ENCODE results near the gene VSIR.

VSIR gene

GRCh38 chr10:71741671-71742070 lies 31.6 kb downstream of the VSIR start:
- Histone ChIP-seq H3K79me2 (ENCODE audit: insufficient read depth, low read length) (no peaks in the 10 kb centered on the region), H3K4me3 (ENCODE audit: low read depth in 1 of 2, low read length in 2 of 2) (no peak overlapping the region), H3K4me2 (ENCODE audit: insufficient read depth, low read length) (peak overlapping the region; percentile 35), H3K27ac (ENCODE audit: low read length) (peak overlapping the region; percentile 73), H3K9ac (ENCODE audit: low read depth, low read length) (peak overlapping the region; percentile 9), H2AFZ (ENCODE audit: low read depth, low read length) (0 out of 2 replicates have a peak overlapping the region, but pooled peaks have one; percentile 34), H3K36me3 (ENCODE audit: insufficient read depth, low read length) (no peaks in the 10 kb centered on the region), H3K27me3 (ENCODE audit: insufficient read depth, low read length, poor library complexity) (no peaks in the 10 kb centered on the region), H3K9me3 (ENCODE audit: insufficient read depth, low read length, severe bottlenecking) (no peaks in the 10 kb centered on the region), H3K4me1 (ENCODE audit: insufficient read depth, low read length) (peaks cover 46% of the 10 kb centered on the region), H4K20me1 (ENCODE audit: insufficient read depth, low read length) (no peaks in the 10 kb centered on the region)
- TF ChIP-seq CTCF (IDR thresholded peaks at IDR 0.05; ENCODE audit: borderline replicate concordance, extremely low read depth, low read length, poor library complexity, severe bottlenecking) (no peak), EZH2 (IDR thresholded peaks at IDR 0.05; ENCODE audit: borderline replicate concordance, low read depth, low read length, severe bottlenecking) (no peak)
- DNase-seq (no peak), ATAC-seq (ENCODE audit: insufficient read depth, low read depth) (no peak)

GRCh38 chr10:71741029-71741428 lies 32.3 kb downstream of the VSIR start:
- Histone ChIP-seq H3K9ac (ENCODE audit: low read depth, low read length) (peak overlapping the region; percentile 9), H2AFZ (ENCODE audit: low read depth, low read length) (0 out of 2 replicates have a peak overlapping the region, but pooled peaks have one; percentile 34), H3K4me2 (ENCODE audit: insufficient read depth, low read length) (peak overlapping the region; percentile 35), H3K27me3 (ENCODE audit: insufficient read depth, low read length, poor library complexity) (no peaks in the 10 kb centered on the region), H3K9me3 (ENCODE audit: insufficient read depth, low read length, severe bottlenecking) (no peaks in the 10 kb centered on the region), H3K79me2 (ENCODE audit: insufficient read depth, low read length) (no peaks in the 10 kb centered on the region), H3K36me3 (ENCODE audit: insufficient read depth, low read length) (no peaks in the 10 kb centered on the region), H3K27ac (ENCODE audit: low read length) (peak overlapping the region; percentile 73), H4K20me1 (ENCODE audit: insufficient read depth, low read length) (no peaks in the 10 kb centered on the region), H3K4me1 (ENCODE audit: insufficient read depth, low read length) (peaks cover 42% of the 10 kb centered on the region), H3K4me3 (ENCODE audit: low read depth in 1 of 2, low read length in 2 of 2) (no peak overlapping the region)
- ATAC-seq (ENCODE audit: insufficient read depth, low read depth) (peak; percentile 70), DNase-seq (peak; percentile 33)
- TF ChIP-seq EZH2 (IDR thresholded peaks at IDR 0.05; ENCODE audit: borderline replicate concordance, low read depth, low read length, severe bottlenecking) = no peak
- no peak for TF ChIP-seq CTCF (IDR thresholded peaks at IDR 0.05; ENCODE audit: borderline replicate concordance, extremely low read depth, low read length, poor library complexity, severe bottlenecking)

GRCh38 chr10:71740069-71740653 lies 33.2 kb downstream of the VSIR start:
- peaks cover 39% of the 10 kb centered on the region for H3K4me1 ChIP-seq (ENCODE audit: insufficient read depth, low read length)
- no peaks in the 10 kb centered on the region for H3K27me3 ChIP-seq (ENCODE audit: insufficient read depth, low read length, poor library complexity)
- H2AFZ ChIP-seq (ENCODE audit: low read depth, low read length) = no peak overlapping the region
- H4K20me1 ChIP-seq (ENCODE audit: insufficient read depth, low read length) = no peaks in the 10 kb centered on the region
- no peak for ATAC-seq (ENCODE audit: insufficient read depth, low read depth)
- no peak for TF ChIP-seq EZH2 (IDR thresholded peaks at IDR 0.05; ENCODE audit: borderline replicate concordance, low read depth, low read length, severe bottlenecking)
- DNase-seq = no peak
- H3K79me2 ChIP-seq (ENCODE audit: insufficient read depth, low read length) = no peaks in the 10 kb centered on the region
- H3K4me3 ChIP-seq (ENCODE audit: low read depth in 1 of 2, low read length in 2 of 2) = no peak overlapping the region
- no peaks in the 10 kb centered on the region for H3K9me3 ChIP-seq (ENCODE audit: insufficient read depth, low read length, severe bottlenecking)
- H3K9ac ChIP-seq (ENCODE audit: low read depth, low read length) = no peak overlapping the region
- H3K36me3 ChIP-seq (ENCODE audit: insufficient read depth, low read length) = no peaks in the 10 kb centered on the region
- H3K27ac ChIP-seq (ENCODE audit: low read length) = peak overlapping the region; percentile 73
- H3K4me2 ChIP-seq (ENCODE audit: insufficient read depth, low read length) = no peak overlapping the region

GRCh38 chr10:71739358-71739900 lies 33.9 kb downstream of the VSIR start:
- no peak overlapping the region for H3K4me3 ChIP-seq (ENCODE audit: low read depth in 1 of 2, low read length in 2 of 2)
- peaks cover 39% of the 10 kb centered on the region for H3K4me1 ChIP-seq (ENCODE audit: insufficient read depth, low read length)
- TF ChIP-seq CTCF (IDR thresholded peaks at IDR 0.05; ENCODE audit: borderline replicate concordance, extremely low read depth, low read length, poor library complexity, severe bottlenecking) (no peak), EZH2 (IDR thresholded peaks at IDR 0.05; ENCODE audit: borderline replicate concordance, low read depth, low read length, severe bottlenecking) (no peak)
- ATAC-seq (ENCODE audit: insufficient read depth, low read depth) (no peak), DNase-seq (no peak)
- no peak overlapping the region for H3K9ac ChIP-seq (ENCODE audit: low read depth, low read length)
- no peaks in the 10 kb centered on the region for H3K36me3 ChIP-seq (ENCODE audit: insufficient read depth, low read length)
- no peak overlapping the region for H3K4me2 ChIP-seq (ENCODE audit: insufficient read depth, low read length)
- H3K27ac ChIP-seq (ENCODE audit: low read length) = 0 out of 2 replicates have a peak overlapping the region, but pooled peaks have one; percentile 21
- H3K79me2 ChIP-seq (ENCODE audit: insufficient read depth, low read length) = no peaks in the 10 kb centered on the region
- no peaks in the 10 kb centered on the region for H4K20me1 ChIP-seq (ENCODE audit: insufficient read depth, low read length)
- no peaks in the 10 kb centered on the region for H3K9me3 ChIP-seq (ENCODE audit: insufficient read depth, low read length, severe bottlenecking)
- no peaks in the 10 kb centered on the region for H3K27me3 ChIP-seq (ENCODE audit: insufficient read depth, low read length, poor library complexity)
- no peak overlapping the region for H2AFZ ChIP-seq (ENCODE audit: low read depth, low read length)

Data from DND-41 (cell line).